Hippocampal formation (tissue), 2 donors: ENCODE measurements around the gene PLA2G15.
A peak's percentile ranks its signal among the peaks of the same experiment; 100 is the strongest.

Experiments used
- DNase-seq, 2 donors: peaks; one replicate each; lab custom pipeline; 2025; lab: John Stamatoyannopoulos, UW

The PLA2G15 gene

DNA sequence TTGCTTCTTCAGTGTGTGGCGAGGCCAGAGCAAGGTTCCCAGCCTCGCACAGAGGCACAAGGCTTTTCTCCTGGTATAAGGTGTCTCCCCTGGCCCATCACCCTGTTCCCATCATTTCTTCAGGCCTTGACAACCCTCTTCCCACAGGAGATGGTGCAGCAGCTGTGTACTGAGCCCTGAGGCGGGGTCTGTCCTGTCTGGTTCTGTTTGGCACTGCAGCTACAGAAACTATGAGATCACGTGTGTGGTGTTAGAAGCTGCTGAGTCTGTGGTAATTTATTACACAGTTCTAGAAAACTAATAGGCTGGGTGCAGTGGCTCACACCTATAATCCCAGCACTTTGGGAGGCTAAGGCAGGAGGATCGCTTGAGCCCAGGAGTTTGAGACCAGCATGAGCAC lies 7.2 kb downstream of the PLA2G15 start:
- DNase-seq: no peak

DNA sequence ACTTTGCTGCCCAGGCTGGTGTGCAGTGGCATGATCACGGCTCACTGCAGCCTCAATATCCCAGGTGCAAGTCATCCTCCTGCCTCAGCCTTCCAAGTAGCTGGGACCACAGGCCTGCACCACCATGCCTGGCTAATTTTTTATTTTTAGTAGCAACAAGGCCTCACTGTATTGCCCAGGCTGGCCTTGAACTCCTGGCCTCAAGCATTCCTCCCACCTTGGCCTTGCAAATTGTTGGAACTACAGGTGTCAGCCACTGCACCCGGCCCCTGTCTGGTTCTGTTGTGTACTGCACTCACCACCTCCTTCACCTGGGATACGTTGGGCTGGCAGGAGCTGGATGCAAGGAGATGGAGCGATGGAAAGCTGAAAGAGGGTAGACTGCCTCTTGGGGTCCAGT lies 8.5 kb downstream of the PLA2G15 start:
- no peak for DNase-seq

DNA sequence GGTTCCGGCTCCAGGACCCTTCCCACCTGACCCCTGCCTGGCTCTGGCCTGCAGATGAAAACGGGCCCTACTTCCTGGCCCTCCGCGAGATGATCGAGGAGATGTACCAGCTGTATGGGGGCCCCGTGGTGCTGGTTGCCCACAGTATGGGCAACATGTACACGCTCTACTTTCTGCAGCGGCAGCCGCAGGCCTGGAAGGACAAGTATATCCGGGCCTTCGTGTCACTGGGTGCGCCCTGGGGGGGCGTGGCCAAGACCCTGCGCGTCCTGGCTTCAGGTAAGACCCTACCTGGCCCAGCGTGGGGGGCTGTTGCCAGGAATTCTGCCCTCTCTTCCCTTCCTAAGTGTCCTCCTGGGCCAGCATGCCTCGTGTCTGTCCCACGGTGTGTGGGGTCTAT lies 10.5 kb downstream of the PLA2G15 start:
- DNase-seq: no peak

DNA sequence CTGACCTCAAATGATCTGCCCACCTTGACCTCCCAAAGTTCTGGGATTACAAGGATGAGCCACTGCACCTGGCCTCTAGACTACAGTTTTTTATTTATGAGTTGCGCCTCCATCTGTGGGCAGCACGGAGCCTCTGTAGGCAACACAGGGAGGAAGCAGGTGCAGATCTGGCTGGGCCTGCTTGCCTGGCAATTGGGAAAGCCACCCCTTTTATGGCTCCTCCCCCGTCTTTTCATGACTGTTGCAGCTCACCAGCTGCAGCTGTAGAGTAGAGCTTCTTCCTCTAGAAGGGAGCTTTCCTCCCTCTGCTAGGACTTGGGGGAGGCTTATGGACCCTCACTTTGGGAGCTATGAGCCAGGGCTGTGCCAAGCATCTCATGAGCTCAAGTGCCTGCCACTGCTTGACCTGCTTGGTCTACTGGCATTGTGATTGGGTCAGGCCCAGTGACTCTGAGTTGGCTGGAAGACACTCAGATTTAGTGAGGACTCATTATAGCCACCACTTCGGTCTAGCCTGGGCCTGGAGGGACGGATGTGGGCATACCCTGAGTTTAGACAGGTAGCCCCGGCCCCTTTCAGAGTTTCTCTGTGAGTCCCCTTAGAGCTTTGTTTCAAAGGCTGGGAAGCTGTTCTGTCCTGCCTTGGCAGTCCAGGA lies 12.2 kb downstream of the PLA2G15 start:
- DNase-seq: no peak

DNA sequence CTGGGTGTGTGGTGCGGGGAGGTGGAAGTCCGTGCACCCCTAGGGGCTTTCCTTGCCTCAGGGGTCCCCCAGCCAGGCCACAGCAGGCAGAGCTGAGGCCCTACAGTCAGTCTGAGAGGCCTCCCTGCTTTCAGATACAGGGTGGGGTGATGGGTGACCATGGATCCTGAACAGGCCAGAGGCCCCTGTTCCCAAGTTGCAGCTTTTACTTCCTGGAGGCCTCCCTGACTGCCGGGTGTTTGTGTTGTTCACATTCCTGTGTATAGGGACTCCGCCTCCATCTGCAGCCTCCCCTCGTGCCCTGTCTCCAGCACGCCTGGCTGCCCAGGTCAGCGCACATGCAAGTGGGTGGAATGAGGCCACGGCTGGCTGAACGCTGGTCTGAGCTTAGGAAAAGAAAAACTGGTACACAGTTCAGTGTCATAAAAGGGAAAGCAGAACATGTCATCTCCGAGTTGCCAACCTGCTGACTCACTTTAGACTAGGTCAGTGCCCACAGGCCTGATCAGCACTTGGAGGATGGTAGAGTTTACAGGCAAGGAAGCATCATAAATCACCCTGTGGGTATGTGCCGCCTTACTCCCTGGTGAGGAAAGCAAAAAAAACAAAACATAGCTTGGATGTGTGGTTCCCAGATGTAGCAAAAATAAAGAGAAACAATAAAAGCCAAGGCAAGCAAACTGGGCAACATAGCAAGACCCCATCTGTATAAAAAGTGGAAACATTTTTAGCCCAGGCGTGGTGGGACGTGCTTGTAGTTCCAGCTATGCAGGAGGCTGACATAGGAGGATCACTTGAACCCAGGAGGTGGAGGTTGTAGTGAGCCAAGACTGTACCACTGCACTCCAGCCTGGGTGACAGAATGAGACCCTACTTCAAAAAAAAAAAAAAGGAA lies 13.0 kb downstream of the PLA2G15 start:
- no peak for DNase-seq

DNA sequence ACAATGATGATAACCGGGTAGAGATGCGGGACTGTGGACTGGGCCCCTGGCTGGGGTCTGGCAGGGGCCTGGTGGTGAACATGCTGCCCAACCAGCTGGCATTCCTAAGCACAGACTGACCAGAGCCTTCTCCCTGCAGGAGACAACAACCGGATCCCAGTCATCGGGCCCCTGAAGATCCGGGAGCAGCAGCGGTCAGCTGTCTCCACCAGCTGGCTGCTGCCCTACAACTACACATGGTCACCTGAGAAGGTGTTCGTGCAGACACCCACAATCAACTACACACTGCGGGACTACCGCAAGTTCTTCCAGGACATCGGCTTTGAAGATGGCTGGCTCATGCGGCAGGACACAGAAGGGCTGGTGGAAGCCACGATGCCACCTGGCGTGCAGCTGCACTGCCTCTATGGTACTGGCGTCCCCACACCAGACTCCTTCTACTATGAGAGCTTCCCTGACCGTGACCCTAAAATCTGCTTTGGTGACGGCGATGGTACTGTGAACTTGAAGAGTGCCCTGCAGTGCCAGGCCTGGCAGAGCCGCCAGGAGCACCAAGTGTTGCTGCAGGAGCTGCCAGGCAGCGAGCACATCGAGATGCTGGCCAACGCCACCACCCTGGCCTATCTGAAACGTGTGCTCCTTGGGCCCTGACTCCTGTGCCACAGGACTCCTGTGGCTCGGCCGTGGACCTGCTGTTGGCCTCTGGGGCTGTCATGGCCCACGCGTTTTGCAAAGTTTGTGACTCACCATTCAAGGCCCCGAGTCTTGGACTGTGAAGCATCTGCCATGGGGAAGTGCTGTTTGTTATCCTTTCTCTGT lies 14.0 kb downstream of the PLA2G15 start:
- no peak for DNase-seq

DNA sequence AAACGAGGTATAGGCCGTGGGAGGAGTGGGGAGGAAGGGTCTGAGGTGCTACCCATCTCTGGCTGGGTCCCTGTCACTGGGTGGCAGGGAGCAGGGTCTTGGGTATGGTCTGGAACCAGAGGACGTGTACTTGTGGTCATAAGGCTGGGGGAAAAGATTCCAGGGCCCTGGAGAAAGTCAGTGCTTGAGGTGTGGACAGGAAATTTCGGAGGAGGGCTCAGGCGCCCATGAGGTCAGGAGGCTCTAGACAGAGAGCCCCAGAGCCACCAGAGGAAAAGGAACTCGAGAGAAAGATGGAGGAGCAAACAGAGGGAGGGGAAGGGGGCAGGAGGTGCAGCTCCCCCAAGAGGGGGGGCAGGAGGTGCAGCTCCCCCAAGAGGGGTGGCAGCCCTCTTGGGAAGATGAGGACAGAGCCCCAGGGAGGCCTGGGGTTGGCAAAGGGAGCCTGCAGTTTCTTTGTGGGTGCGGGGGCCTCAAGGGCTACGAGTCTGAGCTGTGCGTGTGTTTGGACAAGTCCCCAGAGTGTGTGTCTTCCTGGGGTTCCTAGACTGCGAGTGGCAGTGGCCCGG lies 18.5 kb downstream of the PLA2G15 start:
- no peak for DNase-seq

DNA sequence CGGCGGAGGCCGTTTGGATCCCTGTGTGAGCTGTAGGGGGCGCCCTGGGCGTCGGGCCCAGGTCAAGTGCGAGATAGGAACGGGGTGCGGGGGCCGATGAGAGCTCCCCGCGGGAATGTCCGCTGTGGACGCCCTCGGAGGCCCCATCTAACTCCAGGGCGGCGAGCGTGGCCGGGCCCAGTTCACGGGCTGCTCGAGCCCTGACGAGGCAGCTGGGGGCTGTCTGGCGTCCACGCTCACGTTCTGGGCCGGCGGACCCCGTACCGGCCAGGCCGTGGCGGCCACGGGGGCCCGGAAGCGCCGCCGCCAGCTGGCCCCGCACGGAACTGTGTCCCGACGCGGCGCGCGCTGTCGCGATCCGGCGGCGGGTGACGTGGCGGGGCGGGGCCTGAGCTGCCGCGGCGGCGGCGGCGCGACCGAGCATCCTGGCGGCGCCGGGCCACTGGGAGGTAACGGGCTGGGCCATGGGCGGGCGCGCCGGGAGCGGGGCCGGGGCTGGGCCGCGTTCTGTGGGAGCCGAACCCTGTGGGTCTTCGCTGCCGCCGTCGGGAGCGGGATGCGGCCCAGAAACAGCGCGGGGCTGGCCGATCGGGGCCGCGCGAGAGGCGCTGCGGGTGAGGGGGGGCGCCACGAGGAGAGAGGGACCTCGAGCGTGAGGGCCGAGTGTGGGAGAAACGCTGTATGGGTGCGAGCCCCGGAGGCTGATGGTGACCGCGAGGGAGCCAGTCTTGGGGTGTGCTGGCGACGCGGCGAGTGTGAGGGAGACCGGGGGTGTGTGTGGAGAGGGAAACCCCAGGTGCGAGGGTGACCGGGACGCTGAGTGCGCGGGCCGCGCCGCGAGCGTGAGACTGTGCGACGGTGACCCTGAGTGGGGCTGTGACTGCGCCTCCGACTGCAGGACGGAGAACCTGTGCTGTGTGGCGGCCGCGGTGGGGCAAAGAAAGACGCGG lies 19.2 kb downstream of the PLA2G15 start, which contains the start of gene SLC7A6:
SLC7A6 (plus strand) TSS at position 399 of the 950 bp plus-strand sequence. CDS start 10,201 bp downstream, outside the sequence.
- peak; percentile 43 to 60 for DNase-seq

DNA sequence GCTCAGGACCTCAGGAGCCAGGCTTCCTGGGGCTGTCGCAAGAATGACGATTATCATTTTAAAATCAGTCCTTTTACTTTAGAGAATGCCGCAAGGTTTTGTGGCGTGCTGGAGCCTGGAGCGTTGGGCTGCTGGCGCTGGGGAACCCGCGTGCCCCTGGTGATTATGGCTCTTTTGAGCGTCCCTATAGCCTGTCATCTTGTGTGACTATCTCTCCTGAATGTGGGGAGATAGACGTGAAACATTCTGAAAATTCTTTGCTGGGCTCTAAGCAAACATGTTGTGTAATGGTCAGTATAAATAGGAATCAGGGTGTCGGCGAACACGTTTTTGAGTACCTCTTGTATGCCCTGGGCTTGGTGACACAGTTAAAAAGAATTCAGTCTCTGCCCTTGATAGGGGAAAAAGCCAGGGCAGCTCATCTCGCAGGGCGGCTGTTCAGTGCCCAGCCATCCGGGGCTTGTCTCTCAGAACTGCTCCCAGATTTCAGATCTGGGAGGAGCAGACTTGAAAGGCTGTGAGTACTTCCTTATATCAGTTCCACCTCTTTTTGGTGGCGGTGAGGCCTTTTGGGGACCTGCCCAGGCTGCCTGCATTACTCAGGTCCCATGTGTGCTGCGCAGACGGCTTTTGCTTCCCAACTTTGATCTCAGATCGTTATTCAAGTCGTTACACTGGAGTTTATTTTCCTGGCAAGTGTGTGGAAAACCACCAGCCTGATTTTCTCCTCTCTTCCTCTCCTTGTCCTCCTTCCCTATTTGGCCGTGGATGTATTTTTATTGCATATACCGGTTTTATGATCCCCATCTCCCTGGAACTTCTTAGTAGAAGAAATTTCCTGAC lies 20.1 kb downstream of the PLA2G15 start:
- no peak for DNase-seq

DNA sequence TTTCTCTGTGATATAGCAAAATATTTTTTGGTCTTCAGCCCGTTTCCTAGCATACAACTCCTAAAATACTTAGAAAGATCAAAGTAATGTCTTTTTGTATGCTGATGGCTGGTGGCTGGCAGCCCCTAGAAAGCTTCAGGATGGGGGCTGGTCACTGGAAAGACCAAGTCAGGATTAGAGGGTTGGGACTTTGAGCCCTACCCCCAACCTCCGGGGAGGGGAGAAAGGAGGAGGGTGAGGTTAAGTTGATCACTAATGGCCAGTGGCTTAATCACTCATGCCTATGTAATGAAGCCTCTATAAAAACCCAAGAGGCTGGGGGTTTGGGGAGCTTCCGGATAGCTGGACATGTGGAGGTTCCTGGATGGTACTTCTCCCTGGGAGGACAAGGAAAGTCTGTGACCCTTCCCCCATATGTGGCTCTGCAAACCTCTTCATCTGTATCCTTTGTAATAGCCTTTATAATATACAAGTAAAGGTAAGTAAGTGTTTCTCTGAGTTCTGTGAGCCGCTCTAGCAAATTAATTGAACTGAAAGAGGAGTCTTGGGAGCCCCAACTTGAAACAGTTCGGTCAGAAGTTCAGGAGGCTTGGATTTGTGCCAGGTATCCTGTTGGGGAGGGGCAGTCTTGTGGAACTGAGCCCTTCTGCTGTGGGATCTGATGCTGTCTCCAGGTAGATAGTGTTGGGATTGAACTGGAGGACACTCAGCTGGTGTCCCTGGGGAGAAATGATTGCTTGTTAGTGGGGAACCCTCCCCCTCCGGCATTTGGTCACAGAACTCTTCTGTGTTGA lies 22.6 kb downstream of the PLA2G15 start:
- DNase-seq: no peak

DNA sequence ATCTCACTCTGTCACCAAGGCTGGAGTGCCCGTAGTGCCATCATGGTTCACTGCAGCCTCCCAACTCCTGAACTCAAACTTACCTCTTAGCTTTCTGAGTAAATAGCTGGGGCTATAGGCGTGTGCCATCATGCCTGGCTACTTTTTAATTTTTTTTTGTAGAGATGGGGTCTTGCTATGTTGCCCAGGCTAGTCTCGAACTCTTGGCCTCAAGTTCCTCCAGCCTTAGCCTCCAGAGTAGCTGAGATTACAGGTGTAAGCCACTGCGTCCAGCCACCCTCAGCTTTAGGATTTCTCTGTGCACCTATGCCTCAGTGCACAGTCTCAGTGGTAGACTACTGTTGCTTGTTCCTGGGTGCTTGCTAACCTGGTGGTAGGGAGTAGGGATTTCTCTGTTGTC lies 24.6 kb downstream of the PLA2G15 start:
- DNase-seq: no peak

DNA sequence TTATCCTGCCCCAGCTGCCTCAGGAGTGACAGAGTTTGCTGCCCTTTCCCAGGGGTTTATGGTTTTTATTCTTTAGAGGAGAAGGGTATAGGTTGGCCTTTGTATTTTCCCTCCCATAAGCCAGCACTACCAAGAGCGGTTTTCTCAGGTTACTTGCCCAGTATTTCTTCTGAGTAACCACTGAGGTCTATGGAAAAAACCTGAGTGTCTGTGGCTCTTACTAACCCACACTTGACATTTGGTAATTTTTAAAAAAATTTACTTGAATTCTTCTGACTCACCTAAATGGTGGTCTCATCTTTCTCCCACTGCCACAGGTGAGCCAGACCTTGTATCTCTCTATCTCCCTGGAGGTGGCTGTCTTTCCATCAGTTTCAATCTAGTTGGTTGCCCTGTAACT lies 25.2 kb downstream of the PLA2G15 start:
- no peak for DNase-seq

DNA sequence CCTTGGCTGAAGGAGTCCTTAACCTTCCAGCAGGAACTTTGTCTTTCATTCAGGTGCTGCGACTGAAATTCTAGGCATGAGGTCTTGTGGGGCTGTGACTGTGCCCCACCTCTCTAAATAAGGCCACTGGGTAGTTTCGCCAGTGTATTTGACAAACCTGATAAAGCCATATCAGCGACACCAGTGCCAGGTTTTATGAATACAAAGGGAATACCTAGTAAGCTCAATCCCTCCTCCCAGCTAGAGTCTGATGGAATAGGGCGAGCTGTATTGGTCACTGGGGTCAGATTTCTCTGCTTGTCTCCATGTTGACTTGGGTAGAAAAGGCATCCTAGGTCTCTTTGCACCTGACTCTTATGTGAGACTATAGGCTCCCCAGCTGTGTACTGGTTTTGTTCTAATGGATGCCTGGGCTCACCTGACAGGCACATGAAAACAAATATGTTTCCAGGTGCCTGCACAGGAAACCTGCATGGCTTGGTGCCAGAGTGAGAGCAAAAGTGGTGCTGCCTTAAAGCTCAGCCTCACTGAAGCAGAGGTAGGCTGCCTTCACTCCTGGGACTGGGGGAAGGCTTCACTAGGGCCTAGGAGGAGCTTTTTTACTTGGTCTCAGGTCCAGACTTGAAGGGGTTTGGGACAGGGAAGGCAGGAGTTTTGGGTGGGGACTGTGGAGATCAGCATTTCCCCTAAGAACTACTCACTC lies 27.5 kb downstream of the PLA2G15 start:
- no peak for DNase-seq

DNA sequence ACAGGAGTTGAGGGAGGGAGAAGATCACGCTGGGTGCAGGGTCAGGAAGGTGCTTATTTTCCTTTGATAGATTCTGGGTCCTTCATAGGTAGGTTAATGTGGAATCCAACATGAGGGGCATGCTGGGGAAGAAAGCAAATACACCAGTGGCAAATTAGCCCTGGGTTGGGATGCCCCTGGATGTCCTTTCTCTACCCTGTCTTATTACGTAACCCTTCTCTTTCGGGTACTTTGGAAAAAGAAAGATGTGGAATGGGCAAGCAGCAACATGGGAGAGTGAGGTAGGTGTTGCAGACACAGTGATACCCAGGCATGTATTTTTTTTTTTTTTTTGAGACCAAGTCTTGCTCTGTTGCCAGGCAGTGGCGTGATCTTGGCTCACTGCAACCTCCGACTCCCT lies 28.3 kb downstream of the PLA2G15 start:
- DNase-seq: no peak

DNA sequence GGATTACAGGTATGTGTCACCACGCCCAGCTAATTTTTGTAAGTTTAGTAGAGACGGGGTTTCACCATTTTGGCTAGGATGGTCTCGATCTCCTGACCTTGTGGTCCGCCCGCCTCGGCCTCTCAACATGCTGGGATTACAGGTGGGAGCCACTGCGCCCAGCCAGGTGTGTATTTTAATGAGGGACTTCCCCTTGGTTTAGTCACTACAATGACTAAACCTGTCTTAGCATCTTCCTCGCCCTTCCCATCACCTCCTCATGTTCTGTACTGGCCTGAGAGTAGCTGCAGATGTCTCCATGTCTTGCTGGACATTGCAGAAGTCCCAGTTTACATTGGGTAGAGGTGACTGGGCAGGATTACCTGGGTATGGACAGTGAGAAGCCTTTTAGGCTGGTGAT lies 28.7 kb downstream of the PLA2G15 start:
- DNase-seq: no peak

DNA sequence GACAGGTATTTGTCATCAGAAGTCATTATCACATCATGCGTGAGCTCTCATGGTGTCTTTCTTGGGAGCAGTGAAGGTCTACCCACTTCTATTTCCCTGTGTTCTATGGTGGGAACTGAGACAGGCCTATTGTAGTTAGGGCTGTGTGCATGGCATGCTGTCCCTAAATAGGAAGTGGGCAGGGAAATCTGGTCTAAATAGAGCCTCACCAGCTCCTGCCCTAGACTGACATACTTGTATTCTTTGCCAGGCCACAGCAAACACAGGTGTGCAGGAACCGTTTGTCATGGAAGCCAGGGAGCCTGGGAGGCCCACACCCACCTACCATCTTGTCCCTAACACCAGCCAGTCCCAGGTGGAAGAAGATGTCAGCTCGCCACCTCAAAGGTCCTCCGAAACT lies 29.3 kb downstream of the PLA2G15 start:
- no peak for DNase-seq

DNA sequence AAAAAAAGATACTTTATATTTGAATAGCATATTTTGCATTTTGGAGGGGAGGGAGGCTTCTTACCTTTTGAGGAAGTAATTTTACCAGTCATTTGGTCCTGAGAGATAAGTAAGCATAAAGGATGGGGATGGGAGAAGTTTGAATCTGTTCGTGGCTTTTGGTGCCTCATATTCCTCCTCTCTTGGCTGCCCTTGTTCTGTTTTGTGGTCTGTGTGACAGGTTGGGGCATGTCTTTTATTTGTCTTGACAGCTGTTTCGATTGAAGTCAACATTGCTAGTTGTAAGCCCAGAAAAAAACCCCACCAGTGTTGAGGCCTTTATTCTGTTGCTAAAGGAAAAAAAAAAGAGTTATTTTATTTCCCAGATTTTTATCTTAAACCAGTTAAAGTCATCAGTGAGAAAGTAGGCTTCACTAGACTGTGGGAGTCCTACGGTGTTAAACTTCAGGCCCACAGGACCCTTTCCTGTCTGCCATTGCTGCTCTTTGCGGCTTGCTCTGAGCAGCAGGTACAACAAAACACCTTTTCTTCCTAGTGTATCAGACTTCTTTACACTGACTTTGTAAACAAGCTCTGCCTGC lies 30.5 kb downstream of the PLA2G15 start:
- no peak for DNase-seq

DNA sequence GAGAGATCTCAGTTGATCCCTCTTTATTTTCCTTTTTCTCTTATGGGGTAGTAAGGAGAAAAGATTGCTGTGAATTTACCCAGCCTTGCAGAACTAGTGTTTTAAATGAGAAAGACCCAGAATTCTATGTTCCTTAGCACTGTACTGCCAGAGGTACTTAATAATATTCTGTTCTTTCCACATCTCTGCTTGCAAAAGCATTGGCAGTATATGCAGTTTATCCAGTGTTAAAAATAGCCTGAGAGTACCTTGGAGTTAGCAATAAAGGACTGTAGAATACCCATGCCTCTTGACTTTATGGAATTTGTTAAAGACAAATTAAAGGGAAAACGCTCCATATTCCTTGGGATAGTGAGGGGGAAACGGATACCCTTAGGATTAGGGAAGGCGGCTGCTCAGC lies 31.1 kb downstream of the PLA2G15 start:
- no peak for DNase-seq
